Transverse colon (tissue), 4 donors: ENCODE measurements around the gene PRSS36. TPM values are rescaled to one million over a fixed set of nuclear protein-coding genes. Genes with fewer than 3 reads are reported as not detected.

Experiments used
- DNase-seq: peaks from one replicate; pipeline ENCODE4 v3.0.0-alpha.2; 2019
- H3K27ac ChIP-seq, 4 donors: fragments of 200-600 bp; sonication (generic); 2 replicates each; pipeline ENCODE4 v1.5.1; 2016 to 2018; ENCODE audit warnings: inconsistent platforms in 4 of 4
- H3K27me3 ChIP-seq: fragments of 200-600 bp; sonication (generic); 2 replicates; pipeline ENCODE4 v1.5.1; 2017; ENCODE audit warnings: inconsistent platforms
- H3K36me3 ChIP-seq, 4 donors: fragments of 200-600 bp; sonication (generic); 2 replicates each; pipeline ENCODE4 v1.5.1; 2017 to 2019; ENCODE audit warnings: inconsistent platforms in 4 of 4
- H3K4me1 ChIP-seq, 4 donors: fragments of 200-600 bp; sonication (generic); 2 replicates each; pipeline ENCODE4 v1.5.1; 2017 to 2020; ENCODE audit warnings: inconsistent platforms in 4 of 4
- H3K4me3 ChIP-seq, 4 donors: fragments of 200-600 bp; sonication (generic); 1 replicate in 1 of 4; 2 replicates in 3 of 4; pipeline versions ENCODE4 v1.5.1 to v1.6.1; 2017 to 2019; ENCODE audit warnings: inconsistent platforms in 4 of 4
- H3K9me3 ChIP-seq, 2 donors: fragments of 200-600 bp; sonication (generic); 2 replicates each; pipeline ENCODE4 v1.5.1; 2017 to 2019; ENCODE audit warnings: inconsistent platforms in 2 of 2
- CTCF ChIP-seq, 5 experiments: fragments of 200-600 bp in 3 of 5; fragments of 450-650 bp in 2 of 5; sonication (generic) in 3 of 5; IDR thresholded peaks; 1 replicate in 2 of 5; 2 replicates in 3 of 5; pipeline ENCODE4 v1.5.1; 2016 to 2017; ENCODE audit warnings: antibody characterized with exemption in 5 of 5, inconsistent platforms in 3 of 5, mild to moderate bottlenecking in 2 of 5, moderate library complexity in 1 of 5
- EP300 ChIP-seq: sonication (generic); formaldehyde crosslinking; IDR thresholded peaks from one replicate; pipeline ENCODE4 v1.6.1; 2017; ENCODE audit warnings: antibody characterized with exemption, low read depth
- POLR2A ChIP-seq: fragments of 450-650 bp; IDR thresholded peaks from one replicate; pipeline ENCODE4 v1.6.1; 2016; ENCODE audit warnings: antibody characterized with exemption, mild to moderate bottlenecking, moderate library complexity
- POLR2AphosphoS5 ChIP-seq, 3 donors: sonication (generic); formaldehyde crosslinking; IDR thresholded peaks; one replicate each; pipeline ENCODE4 v1.6.1; 2016; ENCODE audit warnings: antibody characterized with exemption in 3 of 3
- WGBS, 2 donors: methylation state at CpG; one replicate each; pipeline ENCODE4 v1.1.5; 2018; ENCODE audit warnings: low coverage in 1 of 2; 5-methylcytosine and 5-hydroxymethylcytosine counted together
- in situ Hi-C, 4 donors: fragments of 200-750 bp; cut with MboI; loops; one replicate each; pipeline versions ENCODE4 v1.15.0 to v1.15.1; 2017; ENCODE audit warnings: low sequenced_read_pairs in 3 of 4, low pct_ligation_motif_present in 1 of 4, low pct_unique_long_range_greater_than_20kb in 1 of 4
- intact Hi-C: fragments of 100-400 bp; cut with DNase I; formaldehyde crosslinking; loops from one replicate; pipeline ENCODE4 v1.15.1; 2023; ENCODE audit warnings: low total_unique reads
- total RNA-seq, 4 donors: library from RNA; depleted of rRNA; stranded (reverse); fragments of >200 nt; gene quantifications; one replicate each; pipeline ENCODE4 v1.1.0, GENCODE V29; 2016

PRSS36 gene
- total RNA-seq, 4 donors from 2014 or later: 8.1 to 42.3 (median 9.8) TPM; not detected in 1

DNA sequence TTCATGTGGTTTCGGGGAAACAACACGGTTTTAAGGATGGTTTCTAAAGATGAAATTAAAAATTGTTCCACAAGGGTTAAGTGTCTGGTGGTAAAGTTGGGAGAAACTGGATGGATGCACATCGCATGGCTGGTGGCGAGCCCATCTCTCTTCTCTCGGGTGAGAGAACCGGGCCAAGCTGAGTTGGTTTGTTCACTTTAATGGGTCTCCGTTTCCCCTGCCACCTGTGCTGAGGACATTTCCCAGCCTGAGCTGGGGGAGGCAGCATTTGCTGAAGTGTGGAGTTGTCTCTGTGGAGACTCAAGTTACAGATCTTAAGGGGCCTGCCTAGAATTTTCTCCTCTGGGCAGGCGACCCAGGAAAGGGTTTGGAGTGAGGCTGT is 37.9 kb upstream of the PRSS36 start:
- no peaks in the 10 kb centered on the region for H3K27me3 ChIP-seq
- intact Hi-C loops: loop anchor here (10.0 kb wide), 1 partner anchor 257 kb away; the partner anchor contains the start of gene ZNF843
- peaks cover 0 to 14% (median 6%) of the 10 kb centered on the region in 4 donors for H3K4me1 ChIP-seq
- TF ChIP-seq POLR2AphosphoS5 (IDR thresholded peaks at IDR 0.05): no peak
- no peak for TF ChIP-seq EP300
- TF ChIP-seq POLR2A: no peak
- TF ChIP-seq CTCF (IDR thresholded peaks at IDR 0.05): no peak
- no peaks in the 10 kb centered on the region for H3K9me3 ChIP-seq
- no peak overlapping the region for H3K4me3 ChIP-seq
- DNase-seq: no peak
- peaks cover 0 to 97% (median 46%) of the 10 kb centered on the region in 4 donors for H3K36me3 ChIP-seq
- no peak overlapping the region for H3K27ac ChIP-seq
- in situ Hi-C loops: loop anchor here in 1 of 4 donors (25.0 kb wide), 1 partner anchor 250 kb away; the partner anchor contains the start of genes COX6A2 and ZNF843
- WGBS, 2 donors: 81 to 82% methylated on average over 6 to 8 of the region's 8 CpGs

GRCh38 chr16:31186930-31187807 is 37.3 kb upstream of the PRSS36 start:
- Histone ChIP-seq H3K36me3 (peaks cover 0 to 96% (median 46%) of the 10 kb centered on the region in 4 donors), H3K27ac (no peak overlapping the region), H3K4me3 (no peak overlapping the region), H3K4me1 (peaks cover 5 to 20% (median 13%) of the 10 kb centered on the region in 4 donors), H3K27me3 (no peaks in the 10 kb centered on the region), H3K9me3 (no peaks in the 10 kb centered on the region)
- no peak for DNase-seq
- TF ChIP-seq CTCF (IDR thresholded peaks at IDR 0.05) (no peak), POLR2AphosphoS5 (IDR thresholded peaks at IDR 0.05) (no peak), EP300 (no peak), POLR2A (no peak)
- in situ Hi-C loops (loop anchor here in 1 of 4 donors (25.0 kb wide), 1 partner anchor 250 kb away; the partner anchor contains the start of genes COX6A2 and ZNF843), intact Hi-C loops (loop anchor here (10.0 kb wide), 1 partner anchor 258 kb away; the partner anchor contains the start of gene ZNF843)
- WGBS, 2 donors: 83 to 85% methylated on average over 7 to 10 of the region's 10 CpGs

DNA sequence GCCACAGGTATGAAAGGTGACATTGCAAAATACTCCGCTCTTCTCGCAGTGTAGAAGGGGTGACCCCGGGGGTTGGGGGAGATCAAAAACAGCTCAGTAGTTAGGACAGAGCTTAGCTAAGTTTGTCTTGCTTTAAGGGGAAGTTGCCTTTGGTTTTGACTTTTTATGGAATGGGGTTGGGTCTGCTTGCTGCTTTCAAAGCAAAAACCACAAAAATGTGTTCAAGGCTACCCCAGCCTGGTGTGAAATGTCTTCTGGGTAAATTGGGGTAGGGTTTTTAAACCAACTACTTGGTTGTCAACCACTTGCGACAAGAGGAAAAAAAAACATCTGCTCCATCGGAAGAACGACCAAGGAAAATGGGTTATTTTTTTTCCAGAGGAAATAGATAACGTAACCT is 36.3 kb upstream of the PRSS36 start:
- Histone ChIP-seq H3K27ac (no peak overlapping the region), H3K4me3 (no peak overlapping the region), H3K27me3 (no peaks in the 10 kb centered on the region), H3K4me1 (peaks cover 15 to 30% (median 22%) of the 10 kb centered on the region in 4 donors), H3K9me3 (no peaks in the 10 kb centered on the region), H3K36me3 (peaks cover 0 to 86% (median 41%) of the 10 kb centered on the region in 4 donors)
- TF ChIP-seq EP300: no peak
- no peak for TF ChIP-seq POLR2AphosphoS5 (IDR thresholded peaks at IDR 0.05)
- TF ChIP-seq CTCF (IDR thresholded peaks at IDR 0.05): no peak
- TF ChIP-seq POLR2A: no peak
- WGBS, 2 donors: 81 to 83% methylated on average over 7 of the region's 7 CpGs
- in situ Hi-C loops (loop anchor here in 1 of 4 donors (25.0 kb wide), 1 partner anchor 251 kb away; the partner anchor contains the start of genes COX6A2 and ZNF843), intact Hi-C loops (loop anchor here (10.0 kb wide), 1 partner anchor 259 kb away; the partner anchor contains the start of gene ZNF843)
- no peak for DNase-seq

GRCh38 chr16:31185339-31185738 is 35.5 kb upstream of the PRSS36 start:
- Histone ChIP-seq H3K4me1 (peaks cover 16 to 34% (median 24%) of the 10 kb centered on the region in 4 donors), H3K27ac (no peak overlapping the region), H3K36me3 (peaks cover 0 to 78% (median 34%) of the 10 kb centered on the region in 4 donors), H3K9me3 (no peaks in the 10 kb centered on the region), H3K4me3 (no peak overlapping the region), H3K27me3 (no peaks in the 10 kb centered on the region)
- 70 to 73% methylated on average over 2 to 5 of the region's 5 CpGs for WGBS, 2 donors
- no peak for TF ChIP-seq POLR2AphosphoS5 (IDR thresholded peaks at IDR 0.05)
- in situ Hi-C loops (loop anchor here in 1 of 4 donors (25.0 kb wide), 1 partner anchor 252 kb away; the partner anchor contains the start of genes COX6A2 and ZNF843), intact Hi-C loops (loop anchor here (10.0 kb wide), 1 partner anchor 259 kb away; the partner anchor contains the start of gene ZNF843)
- no peak for DNase-seq
